ENCODE measurements around the gene DDIT3.

The DDIT3 gene

GRCh38 chr12:57485695-57486094 lies 34.6 kb downstream of the DDIT3 start:
- no peak for DNase-seq (ENCODE audit: low read depth)

GRCh38 chr12:57483466-57483865 lies 36.8 kb downstream of the DDIT3 start:
- DNase-seq (ENCODE audit: low read depth) = no peak

DNA sequence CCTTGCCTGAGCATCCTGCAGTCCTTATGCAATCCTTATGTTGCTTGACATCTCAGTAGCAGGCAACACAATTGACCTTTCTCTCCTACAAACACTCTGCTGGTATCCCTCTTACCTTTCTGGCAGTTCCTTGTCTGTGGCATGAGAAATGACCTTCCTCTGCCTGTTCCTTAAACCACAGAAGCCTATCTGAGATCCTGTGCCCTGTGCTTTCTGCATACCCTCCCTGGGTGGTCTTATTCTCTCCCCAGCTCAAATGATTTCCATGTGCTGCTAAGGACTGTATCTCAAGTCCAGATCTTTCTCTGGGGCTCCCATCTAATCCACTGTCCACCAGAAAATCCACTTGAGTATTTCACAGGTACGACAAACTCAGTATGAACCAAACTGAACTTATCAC lies 38.6 kb downstream of the DDIT3 start:
- no peak for DNase-seq (ENCODE audit: low read depth)

DNA sequence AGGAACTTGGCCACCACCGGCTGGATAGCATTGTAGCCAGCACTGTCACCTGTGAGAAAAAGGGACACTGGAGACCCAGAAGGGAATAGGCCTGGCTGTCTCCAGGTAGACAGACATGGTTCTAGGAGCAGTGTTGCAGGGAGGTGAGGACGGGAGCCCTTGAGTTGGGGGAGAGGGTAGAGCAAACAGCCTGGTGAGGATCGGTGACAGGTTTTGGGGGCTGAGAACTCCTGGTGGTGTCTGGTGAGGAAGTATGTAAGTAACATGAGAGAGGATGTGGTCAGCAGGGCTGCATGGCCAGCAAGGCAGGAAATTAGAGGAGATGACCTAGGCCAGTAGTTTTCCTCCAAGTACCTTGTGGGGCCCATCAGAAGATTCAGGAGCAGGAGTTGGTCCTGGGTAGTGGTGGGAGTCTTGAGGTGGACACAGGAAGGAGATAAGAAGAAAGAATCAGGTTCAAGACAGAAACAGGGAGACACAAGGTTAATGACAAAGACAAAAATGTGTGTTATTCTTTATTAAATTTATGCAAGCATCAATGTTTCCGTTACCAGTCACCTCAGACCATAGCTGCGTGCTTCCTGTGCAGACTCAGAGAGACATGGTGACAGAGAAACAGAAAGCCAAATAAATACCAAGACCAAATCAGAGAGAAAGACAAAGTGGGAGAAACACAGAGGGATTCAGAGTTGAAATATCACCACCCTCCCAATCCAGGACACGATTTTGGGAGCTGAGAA lies 40.8 kb downstream of the DDIT3 start, which contains the start of gene ARHGAP9:
Gene ARHGAP9, minus strand, starts transcription at position 491 of the 740 bp plus-strand sequence. Its CDS starts 460 bp downstream, at position 31.
- no peak for DNase-seq (ENCODE audit: low read depth)

GRCh38 chr12:57479043-57479375 lies 41.3 kb downstream of the DDIT3 start:
- DNase-seq (ENCODE audit: low read depth) = no peak

- no peak for DNase-seq (ENCODE audit: low read depth)
Measured at GRCh38 chr12:57477710-57478681, 42.3 kb downstream of the DDIT3 start.

DNA sequence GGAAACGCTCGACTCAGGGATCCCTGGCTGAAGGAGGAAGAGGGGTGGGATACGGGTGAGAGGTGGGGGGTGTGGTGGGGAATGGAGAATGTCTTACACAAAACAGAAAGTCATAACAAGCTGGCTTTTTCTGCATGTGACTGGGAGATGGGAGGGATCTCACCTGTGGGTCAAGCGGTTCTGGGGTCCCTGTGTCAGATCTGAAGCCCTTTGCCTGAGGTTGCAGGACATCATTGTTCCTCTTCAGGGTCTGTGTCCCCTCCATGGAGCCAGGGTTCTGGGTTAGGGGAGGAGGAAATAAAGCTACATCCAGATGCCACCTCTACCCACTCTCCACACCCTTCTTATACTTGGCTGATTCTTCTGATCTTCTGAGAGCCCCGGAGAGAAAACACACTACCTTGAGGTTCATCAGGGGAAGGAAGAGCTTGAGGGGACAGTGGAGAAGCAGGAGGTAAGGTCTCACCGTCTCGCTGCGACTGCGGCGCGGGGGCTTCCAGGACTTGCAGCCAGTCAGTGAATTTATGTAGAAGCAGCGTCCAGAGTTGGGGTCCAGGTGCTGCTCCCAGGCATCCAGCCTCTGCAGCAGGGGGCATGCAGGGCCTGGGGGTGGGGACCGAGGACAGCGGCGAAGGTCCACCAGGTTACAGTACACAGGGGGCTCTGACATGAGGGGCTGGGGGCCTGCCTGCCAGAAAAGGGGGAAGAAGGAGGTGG lies 43.2 kb downstream of the DDIT3 start:
- DNase-seq (ENCODE audit: low read depth) = no peak

- DNase-seq (ENCODE audit: low read depth) = no peak
Measured at GRCh38 chr12:57476162-57476992, 43.9 kb downstream of the DDIT3 start.

- no peak for DNase-seq (ENCODE audit: low read depth)
Measured at GRCh38 chr12:57475271-57476161, 44.8 kb downstream of the DDIT3 start.

DNA sequence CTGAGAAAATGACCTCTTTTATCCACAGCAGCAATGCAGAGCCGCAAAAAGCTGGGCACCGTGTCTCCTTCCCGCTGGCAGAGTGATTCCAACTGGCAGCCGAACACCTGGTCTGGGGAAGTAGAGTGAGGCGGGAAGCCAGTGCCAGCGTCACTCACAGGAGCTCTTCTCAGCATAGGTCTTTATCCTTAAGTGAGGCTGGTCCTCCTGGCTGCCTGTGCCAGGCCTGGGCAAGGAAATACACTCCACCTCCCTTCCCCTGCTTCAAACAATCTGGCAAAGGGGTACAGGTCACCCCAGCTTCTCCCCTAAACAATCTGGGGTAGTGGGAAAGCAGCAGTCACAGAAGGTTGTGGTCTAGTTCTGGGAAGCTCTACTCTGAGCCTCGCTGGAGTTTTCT lies 45.5 kb downstream of the DDIT3 start:
- DNase-seq (ENCODE audit: low read depth) = no peak

GRCh38 chr12:57474430-57474829 lies 45.9 kb downstream of the DDIT3 start:
- no peak for DNase-seq (ENCODE audit: low read depth)

DNA sequence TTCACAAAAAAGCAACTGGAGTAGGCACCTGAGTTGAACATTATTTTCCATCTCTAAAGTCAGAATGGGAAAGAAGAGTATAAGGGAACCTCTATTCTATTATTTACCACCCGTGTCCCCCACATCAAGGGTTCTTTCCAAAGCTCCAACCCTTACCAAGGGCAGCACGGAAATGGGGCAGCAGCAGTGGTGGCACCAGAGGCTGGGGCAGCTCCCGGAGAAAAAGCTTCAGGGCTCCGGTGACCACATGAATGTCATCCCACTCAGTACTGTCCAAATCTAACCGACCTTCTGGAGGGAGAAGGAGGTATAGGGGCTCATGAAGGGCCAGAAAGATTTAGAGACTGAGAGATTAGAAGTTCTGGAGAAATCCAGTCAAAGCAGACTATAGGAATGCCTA lies 46.4 kb downstream of the DDIT3 start:
- no peak for DNase-seq (ENCODE audit: low read depth)

- no peak for DNase-seq (ENCODE audit: low read depth)
Measured at GRCh38 chr12:57473392-57473791, 46.9 kb downstream of the DDIT3 start.

GRCh38 chr12:57472391-57472790 lies 47.9 kb downstream of the DDIT3 start:
- no peak for DNase-seq (ENCODE audit: low read depth)

GRCh38 chr12:57471661-57472060 lies 48.7 kb downstream of the DDIT3 start:
- DNase-seq (ENCODE audit: low read depth) = no peak

DNA sequence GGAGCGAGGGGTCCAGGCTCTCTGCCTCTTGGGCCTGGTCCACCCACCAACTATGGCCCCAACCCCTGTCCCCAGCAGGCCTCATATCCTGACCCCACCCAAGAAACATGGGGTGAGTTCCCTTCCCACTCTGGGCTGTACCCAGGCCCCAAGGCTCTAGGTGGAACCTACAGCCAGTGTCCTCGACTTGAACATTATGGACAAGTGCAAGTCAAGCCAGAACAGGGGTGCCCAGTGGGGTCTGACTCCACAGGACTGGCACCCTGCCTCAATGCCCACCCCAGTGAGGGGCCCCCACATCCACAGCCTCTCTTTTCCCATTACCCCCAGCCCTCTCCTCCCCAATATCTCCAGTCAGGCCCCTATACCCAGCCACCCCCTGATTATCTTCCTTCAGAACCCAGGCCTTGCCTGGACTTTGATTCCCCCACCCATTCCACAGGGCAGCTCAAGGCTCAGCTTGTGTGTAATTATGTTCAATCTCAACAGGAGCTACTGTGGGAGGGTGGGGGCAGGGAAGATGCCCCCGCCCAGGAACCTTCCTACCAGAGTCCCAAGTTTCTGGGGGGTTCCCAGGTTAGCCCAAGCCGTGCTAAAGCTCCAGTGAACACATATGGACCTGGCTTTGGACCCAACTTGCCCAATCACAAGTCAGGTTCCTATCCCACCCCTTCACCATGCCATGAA lies 49.2 kb downstream of the DDIT3 start:
- no peak for DNase-seq (ENCODE audit: low read depth)

DNA sequence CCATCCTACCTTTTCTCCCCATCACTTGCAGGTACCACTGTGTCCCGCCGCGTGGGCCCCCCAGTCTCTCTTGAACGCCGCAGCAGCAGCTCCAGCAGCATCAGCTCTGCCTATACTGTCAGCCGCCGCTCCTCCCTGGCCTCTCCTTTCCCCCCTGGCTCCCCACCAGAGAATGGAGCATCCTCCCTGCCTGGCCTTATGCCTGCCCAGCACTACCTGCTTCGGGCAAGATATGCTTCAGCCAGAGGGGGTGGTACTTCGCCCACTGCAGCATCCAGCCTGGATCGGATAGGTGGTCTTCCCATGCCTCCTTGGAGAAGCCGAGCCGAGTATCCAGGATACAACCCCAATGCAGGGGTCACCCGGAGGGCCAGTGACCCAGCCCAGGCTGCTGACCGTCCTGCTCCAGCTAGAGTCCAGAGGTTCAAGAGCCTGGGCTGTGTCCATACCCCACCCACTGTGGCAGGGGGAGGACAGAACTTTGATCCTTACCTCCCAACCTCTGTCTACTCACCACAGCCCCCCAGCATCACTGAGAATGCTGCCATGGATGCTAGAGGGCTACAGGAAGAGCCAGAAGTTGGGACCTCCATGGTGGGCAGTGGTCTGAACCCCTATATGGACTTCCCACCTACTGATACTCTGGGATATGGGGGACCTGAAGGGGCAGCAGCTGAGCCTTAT lies 49.9 kb downstream of the DDIT3 start:
- no peak for DNase-seq (ENCODE audit: low read depth)

- no peak for DNase-seq (ENCODE audit: low read depth)
Measured at GRCh38 chr12:57469296-57470164, 50.8 kb downstream of the DDIT3 start.
